Activated CD8-positive, alpha-beta T cell treated with anti-CD3 and anti-CD28 coated beads for 36 hours (primary cell): ENCODE data around the gene ATP6V0A4. TPM values are rescaled to one million over a fixed set of nuclear protein-coding genes. Genes with fewer than 3 reads are reported as not detected.

ENCODE experiments used
- ATAC-seq: fragments of 200-7000 bp; cut with Tn5 transposase; one replicate; pipeline ENCODE4 v1.10.0; 2021; ENCODE audit warnings: mild to moderate bottlenecking, moderate library complexity
- CTCF ChIA-PET: fragments of 350-600 bp; sonication (Branson Sonifier 250); formaldehyde crosslinking; loops from one replicate; lab custom pipeline; 2021; ENCODE audit warnings: antibody characterized with exemption; lab: Charles Lee
- POLR2A ChIA-PET: fragments of 350-600 bp; sonication (Branson Sonifier 250); formaldehyde crosslinking; loops from one replicate; lab custom pipeline; 2021; ENCODE audit warnings: antibody characterized with exemption; lab: Charles Lee
- DNase-seq: peaks from one replicate; pipeline ENCODE4 v3.0.0-alpha.2; 2020
- H3K27ac Mint-ChIP-seq: one replicate; pipeline ENCODE4 v1.8.0; 2021; ENCODE audit warnings: mild to moderate bottlenecking, mixed read lengths
- H3K27me3 Mint-ChIP-seq: one replicate; pipeline ENCODE4 v1.8.0; 2021; ENCODE audit warnings: mixed read lengths
- H3K36me3 Mint-ChIP-seq: one replicate; pipeline ENCODE4 v1.8.0; 2021; ENCODE audit warnings: low read depth, mixed read lengths
- H3K4me1 Mint-ChIP-seq: one replicate; pipeline ENCODE4 v1.8.0; 2021; ENCODE audit warnings: low read depth, mixed read lengths
- H3K4me3 Mint-ChIP-seq: one replicate; pipeline ENCODE4 v1.8.0; 2021; ENCODE audit warnings: mild to moderate bottlenecking, moderate library complexity, mixed read lengths
- H3K9me3 Mint-ChIP-seq: one replicate; pipeline ENCODE4 v1.8.0; 2021; ENCODE audit warnings: mixed read lengths
- intact Hi-C: fragments of 100-400 bp; cut with micrococcal nuclease; formaldehyde crosslinking; loops from one replicate; pipeline ENCODE4 v1.10.0; 2022
- total RNA-seq, 2 experiments: library from RNA; stranded (reverse); gene quantifications; one replicate each; pipeline ENCODE4 v1.2.3, GENCODE V29; 2021
- TF ChIP-seq, protein P1 (sequence below): fragments of 200-600 bp; IDR thresholded peaks from one replicate; pipeline ENCODE4 v1.8.0; 2022; ENCODE audit warnings: antibody characterized with exemption, mild to moderate bottlenecking

ATP6V0A4 gene
- total RNA-seq, 2 experiments from 2014 or later, result not detected

GRCh38 chr7:138712652-138713051 is 85.3 kb downstream of the ATP6V0A4 start:
- POLR2A ChIA-PET, result no interaction called here
- TF ChIP-seq, protein P1, sequence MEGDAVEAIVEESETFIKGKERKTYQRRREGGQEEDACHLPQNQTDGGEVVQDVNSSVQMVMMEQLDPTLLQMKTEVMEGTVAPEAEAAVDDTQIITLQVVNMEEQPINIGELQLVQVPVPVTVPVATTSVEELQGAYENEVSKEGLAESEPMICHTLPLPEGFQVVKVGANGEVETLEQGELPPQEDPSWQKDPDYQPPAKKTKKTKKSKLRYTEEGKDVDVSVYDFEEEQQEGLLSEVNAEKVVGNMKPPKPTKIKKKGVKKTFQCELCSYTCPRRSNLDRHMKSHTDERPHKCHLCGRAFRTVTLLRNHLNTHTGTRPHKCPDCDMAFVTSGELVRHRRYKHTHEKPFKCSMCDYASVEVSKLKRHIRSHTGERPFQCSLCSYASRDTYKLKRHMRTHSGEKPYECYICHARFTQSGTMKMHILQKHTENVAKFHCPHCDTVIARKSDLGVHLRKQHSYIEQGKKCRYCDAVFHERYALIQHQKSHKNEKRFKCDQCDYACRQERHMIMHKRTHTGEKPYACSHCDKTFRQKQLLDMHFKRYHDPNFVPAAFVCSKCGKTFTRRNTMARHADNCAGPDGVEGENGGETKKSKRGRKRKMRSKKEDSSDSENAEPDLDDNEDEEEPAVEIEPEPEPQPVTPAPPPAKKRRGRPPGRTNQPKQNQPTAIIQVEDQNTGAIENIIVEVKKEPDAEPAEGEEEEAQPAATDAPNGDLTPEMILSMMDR, result no peak
- no peak overlapping the region for H3K27ac Mint-ChIP-seq
- H3K4me1 Mint-ChIP-seq, result peaks cover 9% of the 10 kb centered on the region
- H3K36me3 Mint-ChIP-seq, result no peaks in the 10 kb centered on the region
- DNase-seq (no peak), ATAC-seq (peak; percentile 27)
- intact Hi-C loops, result no loop called here
- no peak overlapping the region for H3K4me3 Mint-ChIP-seq
- H3K9me3 Mint-ChIP-seq, result no peaks in the 10 kb centered on the region
- CTCF ChIA-PET, result interaction anchor here (1.3 kb wide), 1 partner anchor 551 kb away, joined by 3 read pairs; no protein-coding TSS in a partner anchor
- peaks cover 1% of the 10 kb centered on the region for H3K27me3 Mint-ChIP-seq

GRCh38 chr7:138710536-138711385 is 87.2 kb downstream of the ATP6V0A4 start:
- CTCF ChIA-PET, result interaction anchor here (0.8 to 1.1 kb wide), 2 partner anchors 13 to 28 kb away, joined by 3 to 4 read pairs; no protein-coding TSS in a partner anchor
- Mint-ChIP-seq H3K4me3 (no peak overlapping the region), H3K9me3 (no peaks in the 10 kb centered on the region), H3K4me1 (peaks cover 7% of the 10 kb centered on the region), H3K36me3 (no peaks in the 10 kb centered on the region), H3K27me3 (no peaks in the 10 kb centered on the region), H3K27ac (no peak overlapping the region)
- DNase-seq, result no peak
- TF ChIP-seq, protein P1, result no peak
- POLR2A ChIA-PET, result no interaction called here
- intact Hi-C loops, result no loop called here
- no peak for ATAC-seq

DNA sequence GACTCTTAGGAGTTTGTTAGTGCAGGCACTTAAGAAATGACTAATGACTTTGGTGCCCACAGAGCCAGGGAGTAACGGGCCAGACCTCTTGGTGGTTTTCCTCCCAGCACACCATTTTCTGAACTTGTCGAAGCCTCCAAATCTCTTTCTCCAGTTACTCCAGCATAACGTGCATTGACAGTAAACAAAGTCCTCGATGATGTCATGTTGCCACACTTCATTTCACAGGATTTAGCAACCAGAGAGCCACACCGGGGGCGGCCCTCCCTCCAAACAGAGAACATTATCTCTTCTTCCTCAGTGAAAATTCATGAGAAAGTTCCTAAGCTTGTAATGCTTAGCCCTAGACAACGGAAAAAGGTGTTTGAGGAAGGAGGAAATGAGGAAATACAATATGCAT is 92.8 kb downstream of the ATP6V0A4 start:
- no peaks in the 10 kb centered on the region for H3K4me1 Mint-ChIP-seq
- intact Hi-C loops, result no loop called here
- TF ChIP-seq, protein P1, result no peak
- ChIA-PET CTCF (no interaction called here), POLR2A (no interaction called here)
- no peak overlapping the region for H3K4me3 Mint-ChIP-seq
- DNase-seq (no peak), ATAC-seq (no peak)
- no peaks in the 10 kb centered on the region for H3K9me3 Mint-ChIP-seq
- H3K27ac Mint-ChIP-seq, result no peak overlapping the region
- H3K36me3 Mint-ChIP-seq, result no peaks in the 10 kb centered on the region
- no peaks in the 10 kb centered on the region for H3K27me3 Mint-ChIP-seq

DNA sequence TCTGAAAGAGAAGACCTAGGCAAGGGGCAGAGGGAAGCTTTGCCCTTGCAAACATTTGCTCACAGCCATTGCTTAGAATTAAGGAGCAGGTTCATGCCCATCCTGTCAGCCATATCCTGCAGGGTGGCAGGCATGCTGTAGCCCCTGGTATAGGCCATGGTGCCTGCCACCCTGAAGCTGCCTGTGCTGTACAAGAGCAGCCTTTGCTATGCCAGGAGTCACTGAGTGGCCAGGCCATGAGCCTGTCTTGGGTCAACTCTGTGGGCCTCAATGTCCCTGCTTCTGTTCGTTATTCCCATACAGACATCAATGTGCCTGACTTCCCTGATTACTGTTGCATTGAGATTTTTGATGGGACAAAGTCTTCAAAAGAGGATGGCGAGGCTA is 96.5 kb downstream of the ATP6V0A4 start:
- CTCF ChIA-PET, result no interaction called here
- DNase-seq, result no peak
- Mint-ChIP-seq H3K4me3 (no peak overlapping the region), H3K9me3 (no peaks in the 10 kb centered on the region), H3K4me1 (no peaks in the 10 kb centered on the region), H3K36me3 (no peaks in the 10 kb centered on the region), H3K27ac (no peak overlapping the region), H3K27me3 (no peaks in the 10 kb centered on the region)
- no peak for ATAC-seq
- intact Hi-C loops, result no loop called here
- TF ChIP-seq, protein P1, result no peak
- POLR2A ChIA-PET, result no interaction called here

DNA sequence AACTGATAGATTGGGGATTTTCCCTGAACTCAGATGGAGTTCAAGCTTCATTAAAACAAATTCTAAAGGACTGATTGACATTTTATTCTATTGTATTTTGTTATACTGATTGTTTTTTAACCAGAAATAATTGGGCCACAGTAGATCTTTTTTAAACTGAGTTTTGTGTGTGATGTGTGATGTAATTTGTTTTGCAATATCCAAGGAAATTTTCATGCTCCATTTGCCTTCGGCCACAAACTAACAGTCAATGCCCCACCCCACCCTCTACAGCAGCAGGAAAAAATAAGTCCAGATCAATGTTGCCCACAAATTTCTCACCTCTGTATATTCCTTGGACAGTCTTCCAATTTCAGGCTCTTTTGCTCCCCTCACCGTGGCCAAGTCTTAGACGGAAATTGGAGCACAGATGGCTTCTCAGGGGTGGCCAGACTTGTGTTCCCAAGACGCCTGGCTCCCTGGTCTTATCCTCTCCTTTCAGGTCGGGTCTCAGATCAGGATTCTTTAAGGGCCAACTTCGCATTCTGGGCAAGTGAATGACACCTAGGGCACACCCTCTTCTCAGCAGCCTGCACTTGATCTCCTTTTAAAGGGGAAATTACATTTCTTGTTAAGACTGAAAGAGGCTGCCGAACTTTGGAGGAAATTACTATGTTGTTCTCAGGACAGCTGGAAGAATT is 97.0 kb downstream of the ATP6V0A4 start, which contains the start of gene SVOPL:
TSS of gene SVOPL (minus strand) at position 506 of the 680 bp plus-strand sequence. CDS start 22,317 bp downstream, outside the sequence.
- ChIA-PET POLR2A (no interaction called here), CTCF (no interaction called here)
- Mint-ChIP-seq H3K4me1 (no peaks in the 10 kb centered on the region), H3K27ac (no peak within 1 kb of the TSS), H3K36me3 (no peaks in the 10 kb centered on the region), H3K27me3 (no peaks in the 10 kb centered on the region), H3K4me3 (no peak within 1 kb of the TSS), H3K9me3 (no peaks in the 10 kb centered on the region)
- TF ChIP-seq, protein P1, result no peak
- ATAC-seq, result no peak
- intact Hi-C loops, result no loop called here
- DNase-seq, result no peak
